ENCODE data around the gene ST8SIA3. TPM values are rescaled to one million over a fixed set of nuclear protein-coding genes. Genes with fewer than 3 reads are reported as not detected.

ST8SIA3 gene, protein sequence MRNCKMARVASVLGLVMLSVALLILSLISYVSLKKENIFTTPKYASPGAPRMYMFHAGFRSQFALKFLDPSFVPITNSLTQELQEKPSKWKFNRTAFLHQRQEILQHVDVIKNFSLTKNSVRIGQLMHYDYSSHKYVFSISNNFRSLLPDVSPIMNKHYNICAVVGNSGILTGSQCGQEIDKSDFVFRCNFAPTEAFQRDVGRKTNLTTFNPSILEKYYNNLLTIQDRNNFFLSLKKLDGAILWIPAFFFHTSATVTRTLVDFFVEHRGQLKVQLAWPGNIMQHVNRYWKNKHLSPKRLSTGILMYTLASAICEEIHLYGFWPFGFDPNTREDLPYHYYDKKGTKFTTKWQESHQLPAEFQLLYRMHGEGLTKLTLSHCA
- total RNA-seq (not detected in 2 replicates), polyA plus RNA-seq (not detected in 2 replicates), polyA minus RNA-seq (not detected in 2 replicates), Bru-seq, nascent RNA (not detected), BruChase-seq, experiment 1, labeled RNA remaining after a 6-hour chase (not detected), BruChase-seq, experiment 2, labeled RNA remaining after a 2-hour chase (not detected)
- polyA plus RNA-seq (2011; cell fraction: cytosol; rRNA removed): not detected in 2 replicates
- not detected in 2 replicates for polyA plus RNA-seq (2011; cell fraction: nucleus; rRNA removed)
- polyA plus RNA-seq (2012): not detected in 2 replicates
- polyA minus RNA-seq (2011; cell fraction: cytosol; rRNA and poly(A)+ RNA removed): not detected
- not detected in 2 replicates for polyA minus RNA-seq (2011; cell fraction: nucleus; rRNA and poly(A)+ RNA removed)
- long read RNA-seq: 0 reads

DNA sequence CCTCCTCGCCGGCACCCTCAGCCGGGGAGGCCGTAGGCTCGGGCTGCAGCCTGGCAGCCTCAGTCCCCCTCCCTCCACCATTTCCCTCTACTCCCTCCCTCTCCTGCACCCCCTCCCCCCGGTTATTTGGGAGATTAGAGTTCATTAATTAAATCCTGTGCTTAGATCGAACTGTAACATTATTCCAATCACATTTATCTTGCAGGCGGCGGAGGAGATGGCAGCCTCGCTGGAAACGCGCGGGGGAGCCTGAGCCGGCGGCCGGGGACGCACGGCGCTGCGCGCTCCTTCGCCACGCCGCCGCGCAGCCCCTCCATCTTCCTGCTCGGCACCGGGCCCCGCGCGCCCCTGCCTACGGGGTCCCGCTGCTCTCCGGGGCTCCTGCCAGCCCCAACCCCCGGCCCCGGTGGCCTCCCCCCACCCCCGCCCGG lies at the start of gene ST8SIA3:
TSS of gene ST8SIA3 (plus strand) at position 287 of the 431 bp plus-strand sequence. CDS start 290 bp downstream, outside the sequence.
- no peaks in the 10 kb centered on the region for H3K9me3 ChIP-seq (replicated peaks; ENCODE audit: control insufficient read depth, insufficient read depth, low read length)
- H3K9me1 ChIP-seq (replicated peaks; ENCODE audit: control insufficient read depth, extremely low read depth, insufficient read depth, low read length): no peaks in the 10 kb centered on the region
- H3K4me1 ChIP-seq (ENCODE audit: control insufficient read depth, extremely low read depth, insufficient read depth, low read length): no peaks in the 10 kb centered on the region
- DNase-seq (ENCODE audit: low read depth, low spot score) (no peak), FAIRE-seq (no peak)
- H3K27ac ChIP-seq (ENCODE audit: insufficient read depth, low read depth, low read length): no peak within 1 kb of the TSS
- H3K4me3 ChIP-seq (replicated peaks in 1 of 3; ENCODE audit: insufficient read depth in 1 of 3, low read depth in 1 of 3, low read length in 3 of 3): no peak within 1 kb of the TSS
- ChIA-PET POLR2A (no interaction called here), CTCF (no interaction called here)
- TF ChIP-seq FOS (IDR thresholded peaks at IDR 0.05; ENCODE audit: borderline replicate concordance, insufficient read depth, low read length): no peak
- TF ChIP-seq EZH2 (IDR thresholded peaks at IDR 0.05; ENCODE audit: borderline replicate concordance, low read depth, low read length, severe bottlenecking): peak; percentile 56
- H3K4me2 ChIP-seq (ENCODE audit: insufficient read depth, low read length): no peak within 1 kb of the TSS
- no TSS peak for BruUV-seq (replicated peaks)
- no peaks in the 10 kb centered on the region for H3K36me3 ChIP-seq (ENCODE audit: control insufficient read depth in 2 of 2, extremely low read depth in 1 of 2, insufficient read depth in 2 of 2, low read length in 2 of 2)
- no peaks in the 10 kb centered on the region for H3K79me2 ChIP-seq (ENCODE audit: control insufficient read depth, insufficient read depth, low read length)
- peaks cover 26 to 27% of the 10 kb centered on the region in 2 experiments for H3K27me3 ChIP-seq (ENCODE audit: control insufficient read depth in 2 of 2, insufficient read depth in 2 of 2, low read length in 2 of 2)
- no peak within 1 kb of the TSS for H3K9ac ChIP-seq (replicated peaks; ENCODE audit: extremely low read depth, insufficient read depth, low read length)
- dilution Hi-C loops (cut with MboI; ENCODE audit: extremely low pct_ligation_motif_present, low sequenced_read_pairs): no loop called here
- no peak within 1 kb of the TSS for H2AFZ ChIP-seq (ENCODE audit: low read depth, low read length)
- intact Hi-C loops (cut with micrococcal nuclease): loop anchor here (5.0 to 10.0 kb wide), 2 partner anchors 85 to 247 kb away; partner anchors contain the start of gene ONECUT2
- H4K20me1 ChIP-seq (replicated peaks; ENCODE audit: control insufficient read depth, extremely low read depth, insufficient read depth, low read length): no peaks in the 10 kb centered on the region

DNA sequence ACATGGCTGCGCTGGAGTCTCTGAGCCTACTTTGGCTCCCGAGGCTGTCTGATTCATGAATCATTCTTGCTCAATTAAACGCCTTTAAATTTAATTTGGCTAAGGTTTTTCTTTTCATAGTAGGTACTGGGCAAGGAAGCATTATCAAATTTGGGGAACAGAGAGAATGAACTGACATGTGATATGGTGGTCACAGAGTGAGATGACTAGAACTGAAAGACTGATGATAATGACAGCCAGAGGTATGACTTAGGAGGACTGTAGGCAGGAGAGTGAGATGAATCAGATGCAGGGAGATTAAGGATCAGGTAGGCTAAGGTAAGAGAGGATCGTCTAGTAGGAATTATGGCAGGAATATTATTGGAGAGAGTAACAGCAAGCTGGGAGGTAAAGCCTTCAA lies 40.9 kb upstream of the ST8SIA3 start:
- BruUV-seq (replicated peaks): no TSS peak
- POLR2A ChIA-PET: no interaction called here

More for the DNA sequence above, 40.9 kb upstream of the ST8SIA3 start:
- H3K4me1 ChIP-seq (ENCODE audit: control insufficient read depth, extremely low read depth, insufficient read depth, low read length): no peaks in the 10 kb centered on the region
- H2AFZ ChIP-seq (ENCODE audit: low read depth, low read length): no peak overlapping the region
- no peaks in the 10 kb centered on the region for H4K20me1 ChIP-seq (replicated peaks; ENCODE audit: control insufficient read depth, extremely low read depth, insufficient read depth, low read length)
- no peaks in the 10 kb centered on the region for H3K36me3 ChIP-seq (ENCODE audit: control insufficient read depth in 2 of 2, extremely low read depth in 1 of 2, insufficient read depth in 2 of 2, low read length in 2 of 2)
- no peaks in the 10 kb centered on the region for H3K27me3 ChIP-seq (ENCODE audit: control insufficient read depth in 2 of 2, insufficient read depth in 2 of 2, low read length in 2 of 2)
- DNase-seq (ENCODE audit: low read depth, low spot score) (no peak), FAIRE-seq (no peak)
- TF ChIP-seq, protein P1, sequence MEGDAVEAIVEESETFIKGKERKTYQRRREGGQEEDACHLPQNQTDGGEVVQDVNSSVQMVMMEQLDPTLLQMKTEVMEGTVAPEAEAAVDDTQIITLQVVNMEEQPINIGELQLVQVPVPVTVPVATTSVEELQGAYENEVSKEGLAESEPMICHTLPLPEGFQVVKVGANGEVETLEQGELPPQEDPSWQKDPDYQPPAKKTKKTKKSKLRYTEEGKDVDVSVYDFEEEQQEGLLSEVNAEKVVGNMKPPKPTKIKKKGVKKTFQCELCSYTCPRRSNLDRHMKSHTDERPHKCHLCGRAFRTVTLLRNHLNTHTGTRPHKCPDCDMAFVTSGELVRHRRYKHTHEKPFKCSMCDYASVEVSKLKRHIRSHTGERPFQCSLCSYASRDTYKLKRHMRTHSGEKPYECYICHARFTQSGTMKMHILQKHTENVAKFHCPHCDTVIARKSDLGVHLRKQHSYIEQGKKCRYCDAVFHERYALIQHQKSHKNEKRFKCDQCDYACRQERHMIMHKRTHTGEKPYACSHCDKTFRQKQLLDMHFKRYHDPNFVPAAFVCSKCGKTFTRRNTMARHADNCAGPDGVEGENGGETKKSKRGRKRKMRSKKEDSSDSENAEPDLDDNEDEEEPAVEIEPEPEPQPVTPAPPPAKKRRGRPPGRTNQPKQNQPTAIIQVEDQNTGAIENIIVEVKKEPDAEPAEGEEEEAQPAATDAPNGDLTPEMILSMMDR (IDR thresholded peaks at IDR 0.05; ENCODE audit: extremely low read depth in 1 of 2, insufficient read depth in 1 of 2, low read depth in 1 of 2, low read length in 2 of 2): no peak
- no peak for TF ChIP-seq GATA2 (IDR thresholded peaks at IDR 0.05; ENCODE audit: insufficient read depth, insufficient read length, low read depth, low read length)
- TF ChIP-seq POLR2A (IDR thresholded peaks at IDR 0.05; ENCODE audit: low read depth, low read length): no peak
- TF ChIP-seq FOS (IDR thresholded peaks at IDR 0.05; ENCODE audit: borderline replicate concordance, insufficient read depth, low read length): no peak
- TF ChIP-seq, protein P2, sequence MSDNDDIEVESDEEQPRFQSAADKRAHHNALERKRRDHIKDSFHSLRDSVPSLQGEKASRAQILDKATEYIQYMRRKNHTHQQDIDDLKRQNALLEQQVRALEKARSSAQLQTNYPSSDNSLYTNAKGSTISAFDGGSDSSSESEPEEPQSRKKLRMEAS (IDR thresholded peaks at IDR 0.05; ENCODE audit: insufficient read depth, insufficient read length): no peak
- TF ChIP-seq JUN (IDR thresholded peaks at IDR 0.05; ENCODE audit: borderline replicate concordance, insufficient read depth, insufficient read length, low read depth): no peak
- no peak for TF ChIP-seq POLR2AphosphoS5 (IDR thresholded peaks at IDR 0.05; ENCODE audit: insufficient read depth, low read depth, low read length)
- TF ChIP-seq EZH2 (IDR thresholded peaks at IDR 0.05; ENCODE audit: borderline replicate concordance, low read depth, low read length, severe bottlenecking): no peak
- TF ChIP-seq MYC (IDR thresholded peaks at IDR 0.05; ENCODE audit: low read depth, low read length): no peak
- no peaks in the 10 kb centered on the region for H3K9me1 ChIP-seq (replicated peaks; ENCODE audit: control insufficient read depth, extremely low read depth, insufficient read depth, low read length)
- dilution Hi-C loops (cut with MboI; ENCODE audit: extremely low pct_ligation_motif_present, low sequenced_read_pairs): no loop called here
- H3K27ac ChIP-seq (ENCODE audit: insufficient read depth, low read depth, low read length): no peak overlapping the region
- CTCF ChIA-PET: no interaction called here
- no peak overlapping the region for H3K4me3 ChIP-seq (replicated peaks in 1 of 3; ENCODE audit: insufficient read depth in 1 of 3, low read depth in 1 of 3, low read length in 3 of 3)
- no peak overlapping the region for H3K4me2 ChIP-seq (ENCODE audit: insufficient read depth, low read length)
- H3K9ac ChIP-seq (replicated peaks; ENCODE audit: extremely low read depth, insufficient read depth, low read length): no peak overlapping the region
- H3K79me2 ChIP-seq (ENCODE audit: control insufficient read depth, insufficient read depth, low read length): no peaks in the 10 kb centered on the region
- intact Hi-C loops (cut with micrococcal nuclease): no loop called here
- no peaks in the 10 kb centered on the region for H3K9me3 ChIP-seq (replicated peaks; ENCODE audit: control insufficient read depth, insufficient read depth, low read length)
